ENCODE data around the gene NTM.

NTM gene

GRCh38 chr11:131583421-131583820 is 213.0 kb downstream of the NTM start:
- no peaks in the 10 kb centered on the region for H3K27me3 ChIP-seq (ENCODE audit: control insufficient read depth, low read length)

GRCh38 chr11:131583938-131584337 is 213.5 kb downstream of the NTM start:
- Histone ChIP-seq H3K79me2 (ENCODE audit: control insufficient read depth, low read length) (no peaks in the 10 kb centered on the region), H3K4me2 (ENCODE audit: low read length) (no peak overlapping the region), H3K4me3 (ENCODE audit: low read length) (no peak overlapping the region), H3K36me3 (ENCODE audit: control insufficient read depth, low read length) (no peaks in the 10 kb centered on the region), H3K27ac (ENCODE audit: low read depth, low read length) (no peak overlapping the region), H3K4me1 (ENCODE audit: control insufficient read depth, low read length) (no peaks in the 10 kb centered on the region), H3K9me3 (ENCODE audit: control insufficient read depth, insufficient read depth, low read length) (no peaks in the 10 kb centered on the region), H3K27me3 (ENCODE audit: control insufficient read depth, low read length) (no peaks in the 10 kb centered on the region), H4K20me1 (ENCODE audit: control insufficient read depth, insufficient read depth, low read depth, low read length) (no peaks in the 10 kb centered on the region), H3K9me2 (replicated peaks; ENCODE audit: control insufficient read depth, low read length) (no peaks in the 10 kb centered on the region), H3F3A (ENCODE audit: control insufficient read depth, insufficient read depth) (no peaks in the 10 kb centered on the region)
- TF ChIP-seq CTCF (IDR thresholded peaks at IDR 0.05; ENCODE audit: low read depth, low read length, poor library complexity, severe bottlenecking), result no peak
- no peak for TF ChIP-seq EZH2phosphoT487 (IDR thresholded peaks at IDR 0.05; ENCODE audit: borderline replicate concordance, low read length)

More at GRCh38 chr11:131583421-131583820, 213.0 kb downstream of the NTM start:
- no peak overlapping the region for H3K27ac ChIP-seq (ENCODE audit: low read depth, low read length)
- H3K36me3 ChIP-seq (ENCODE audit: control insufficient read depth, low read length), result no peaks in the 10 kb centered on the region
- H3K4me1 ChIP-seq (ENCODE audit: control insufficient read depth, low read length), result no peaks in the 10 kb centered on the region
- no peak overlapping the region for H3K4me3 ChIP-seq (ENCODE audit: low read length)
- H3K9me2 ChIP-seq (replicated peaks; ENCODE audit: control insufficient read depth, low read length), result no peaks in the 10 kb centered on the region
- TF ChIP-seq CTCF (IDR thresholded peaks at IDR 0.05; ENCODE audit: low read depth, low read length, poor library complexity, severe bottlenecking) (no peak), EZH2phosphoT487 (IDR thresholded peaks at IDR 0.05; ENCODE audit: borderline replicate concordance, low read length) (no peak)
- H3F3A ChIP-seq (ENCODE audit: control insufficient read depth, insufficient read depth), result no peaks in the 10 kb centered on the region
- no peak overlapping the region for H3K4me2 ChIP-seq (ENCODE audit: low read length)
- H3K79me2 ChIP-seq (ENCODE audit: control insufficient read depth, low read length), result no peaks in the 10 kb centered on the region
- H3K9me3 ChIP-seq (ENCODE audit: control insufficient read depth, insufficient read depth, low read length), result no peaks in the 10 kb centered on the region
- no peaks in the 10 kb centered on the region for H4K20me1 ChIP-seq (ENCODE audit: control insufficient read depth, insufficient read depth, low read depth, low read length)

- Histone ChIP-seq H3K4me1 (ENCODE audit: control insufficient read depth, low read length) (no peaks in the 10 kb centered on the region), H3F3A (ENCODE audit: control insufficient read depth, insufficient read depth) (no peaks in the 10 kb centered on the region), H3K27me3 (ENCODE audit: control insufficient read depth, low read length) (no peaks in the 10 kb centered on the region), H3K9me2 (replicated peaks; ENCODE audit: control insufficient read depth, low read length) (no peaks in the 10 kb centered on the region), H3K27ac (ENCODE audit: low read depth, low read length) (no peak overlapping the region), H3K79me2 (ENCODE audit: control insufficient read depth, low read length) (no peaks in the 10 kb centered on the region), H3K9me3 (ENCODE audit: control insufficient read depth, insufficient read depth, low read length) (no peaks in the 10 kb centered on the region), H3K4me3 (ENCODE audit: low read length) (no peak overlapping the region), H4K20me1 (ENCODE audit: control insufficient read depth, insufficient read depth, low read depth, low read length) (no peaks in the 10 kb centered on the region), H3K36me3 (ENCODE audit: control insufficient read depth, low read length) (no peaks in the 10 kb centered on the region), H3K4me2 (ENCODE audit: low read length) (no peak overlapping the region)
- TF ChIP-seq CTCF (IDR thresholded peaks at IDR 0.05; ENCODE audit: low read depth, low read length, poor library complexity, severe bottlenecking), result peak; percentile 51
- TF ChIP-seq EZH2phosphoT487 (IDR thresholded peaks at IDR 0.05; ENCODE audit: borderline replicate concordance, low read length), result no peak
Measured at GRCh38 chr11:131584785-131585592, 214.6 kb downstream of the NTM start.
